Measurements from ENCODE around the gene GPD1L.
"Not testable (repeated sequence)": the region's sequence is repeated elsewhere in the genome, so short reads cannot be mapped to it uniquely, and the experiment has no call there.

Gene GPD1L

GRCh38 chr3:32189693-32190092 is 83.3 kb downstream of the GPD1L start:
- Histone ChIP-seq H3K18ac (ENCODE audit: low read depth in 1 of 2, low read length in 2 of 2) (no peak overlapping the region), H3K14ac (ENCODE audit: low read length in 2 of 2) (no peak overlapping the region), H3K27ac (ENCODE audit: low read length, poor library complexity, severe bottlenecking) (no peak overlapping the region), H3K4me2 (ENCODE audit: low read length, poor library complexity, severe bottlenecking) (no peak overlapping the region), H3K79me1 (replicated peaks; ENCODE audit: low read length, poor library complexity, severe bottlenecking) (no peaks in the 10 kb centered on the region), H3K9ac (ENCODE audit: low read length) (no peak overlapping the region), H3K4me3 (ENCODE audit: insufficient read depth in 1 of 2, low read depth in 1 of 2, low read length in 2 of 2) (no peak overlapping the region), H3K23ac (ENCODE audit: low read length in 2 of 2) (no peak overlapping the region), H4K8ac (ENCODE audit: low read length) (no peak overlapping the region), H4K91ac (ENCODE audit: low read length) (no peak overlapping the region), H3K36me3 (ENCODE audit: control insufficient read depth in 1 of 2, insufficient read depth in 2 of 2, low read depth in 1 of 2, low read length in 2 of 2) (no peaks in the 10 kb centered on the region), H2BK12ac (ENCODE audit: low read length in 2 of 2) (no peak overlapping the region), H2BK5ac (ENCODE audit: low read depth, low read length, poor library complexity, severe bottlenecking) (no peak overlapping the region), H2BK15ac (ENCODE audit: low read depth, poor library complexity, severe bottlenecking) (no peak overlapping the region), H3K27me3 (ENCODE audit: control insufficient read depth in 1 of 2, insufficient read depth in 1 of 2, low read length in 2 of 2) (peaks cover 0 to 8% of the 10 kb centered on the region in 2 experiments), H2AK5ac (ENCODE audit: low read length, severe bottlenecking) (no peak overlapping the region), H2AFZ (ENCODE audit: low read depth, low read length) (no peak overlapping the region), H3K9me3 (ENCODE audit: control insufficient read depth, low read length) (no peaks in the 10 kb centered on the region), H3K4ac (ENCODE audit: low read depth in 1 of 2, low read length in 2 of 2) (no peak overlapping the region), H2BK120ac (ENCODE audit: low read depth, low read length) (no peak overlapping the region), H3K4me1 (ENCODE audit: control insufficient read depth, insufficient read depth, low read depth, low read length) (no peaks in the 10 kb centered on the region)
- DNase-seq, result no peak
- WGBS, result 62% methylated on average over 3 of the region's 3 CpGs

- not testable (repeated sequence) for H3K14ac ChIP-seq (ENCODE audit: low read length in 2 of 2); H2BK12ac ChIP-seq (ENCODE audit: low read length in 2 of 2); DNase-seq; H3K27ac ChIP-seq (ENCODE audit: low read length, poor library complexity, severe bottlenecking); H4K8ac ChIP-seq (ENCODE audit: low read length); H2BK5ac ChIP-seq (ENCODE audit: low read depth, low read length, poor library complexity, severe bottlenecking); H2BK15ac ChIP-seq (ENCODE audit: low read depth, poor library complexity, severe bottlenecking); H3K9ac ChIP-seq (ENCODE audit: low read length); H3K4ac ChIP-seq (ENCODE audit: low read depth in 1 of 2, low read length in 2 of 2); H3K9me3 ChIP-seq (ENCODE audit: control insufficient read depth, low read length); H3K23ac ChIP-seq (ENCODE audit: low read length in 2 of 2); H3K79me1 ChIP-seq (replicated peaks; ENCODE audit: low read length, poor library complexity, severe bottlenecking); H3K4me1 ChIP-seq (ENCODE audit: control insufficient read depth, insufficient read depth, low read depth, low read length); H3K18ac ChIP-seq (ENCODE audit: low read depth in 1 of 2, low read length in 2 of 2); H2AK5ac ChIP-seq (ENCODE audit: low read length, severe bottlenecking); H4K91ac ChIP-seq (ENCODE audit: low read length); H2AFZ ChIP-seq (ENCODE audit: low read depth, low read length); H2BK120ac ChIP-seq (ENCODE audit: low read depth, low read length); H3K36me3 ChIP-seq (ENCODE audit: control insufficient read depth in 1 of 2, insufficient read depth in 2 of 2, low read depth in 1 of 2, low read length in 2 of 2); H3K4me2 ChIP-seq (ENCODE audit: low read length, poor library complexity, severe bottlenecking); H3K27me3 ChIP-seq (ENCODE audit: control insufficient read depth in 1 of 2, insufficient read depth in 1 of 2, low read length in 2 of 2); H3K4me3 ChIP-seq (ENCODE audit: insufficient read depth in 1 of 2, low read depth in 1 of 2, low read length in 2 of 2)
- 92% methylated on average over 6 of the region's 6 CpGs for WGBS
These were observed 84.1 kb downstream of the GPD1L start for GRCh38 chr3:32190556-32190955.

- Histone ChIP-seq H2AFZ (ENCODE audit: low read depth, low read length) (no peak overlapping the region), H3K9me3 (ENCODE audit: control insufficient read depth, low read length) (no peaks in the 10 kb centered on the region), H4K91ac (ENCODE audit: low read length) (no peak overlapping the region), H3K4ac (ENCODE audit: low read depth in 1 of 2, low read length in 2 of 2) (no peak overlapping the region), H3K18ac (ENCODE audit: low read depth in 1 of 2, low read length in 2 of 2) (no peak overlapping the region), H3K79me1 (replicated peaks; ENCODE audit: low read length, poor library complexity, severe bottlenecking) (no peaks in the 10 kb centered on the region), H3K4me3 (ENCODE audit: insufficient read depth in 1 of 2, low read depth in 1 of 2, low read length in 2 of 2) (no peak overlapping the region), H3K27ac (ENCODE audit: low read length, poor library complexity, severe bottlenecking) (no peak overlapping the region), H2BK5ac (ENCODE audit: low read depth, low read length, poor library complexity, severe bottlenecking) (no peak overlapping the region), H4K8ac (ENCODE audit: low read length) (no peak overlapping the region), H2AK5ac (ENCODE audit: low read length, severe bottlenecking) (no peak overlapping the region), H3K27me3 (ENCODE audit: control insufficient read depth in 1 of 2, insufficient read depth in 1 of 2, low read length in 2 of 2) (peaks cover 0 to 8% of the 10 kb centered on the region in 2 experiments), H2BK120ac (ENCODE audit: low read depth, low read length) (no peak overlapping the region), H3K4me1 (ENCODE audit: control insufficient read depth, insufficient read depth, low read depth, low read length) (no peaks in the 10 kb centered on the region), H3K4me2 (ENCODE audit: low read length, poor library complexity, severe bottlenecking) (no peak overlapping the region), H2BK15ac (ENCODE audit: low read depth, poor library complexity, severe bottlenecking) (no peak overlapping the region), H3K36me3 (ENCODE audit: control insufficient read depth in 1 of 2, insufficient read depth in 2 of 2, low read depth in 1 of 2, low read length in 2 of 2) (no peaks in the 10 kb centered on the region), H2BK12ac (ENCODE audit: low read length in 2 of 2) (no peak overlapping the region), H3K14ac (ENCODE audit: low read length in 2 of 2) (no peak overlapping the region), H3K9ac (ENCODE audit: low read length) (no peak overlapping the region), H3K23ac (ENCODE audit: low read length in 2 of 2) (no peak overlapping the region)
- DNase-seq, result no peak
These were observed 86.7 kb downstream of the GPD1L start for GRCh38 chr3:32193101-32193500.

GRCh38 chr3:32194653-32195052 is 88.2 kb downstream of the GPD1L start:
- H3K4me1 ChIP-seq (ENCODE audit: control insufficient read depth, insufficient read depth, low read depth, low read length), result no peaks in the 10 kb centered on the region
- H3K27me3 ChIP-seq (ENCODE audit: control insufficient read depth in 1 of 2, insufficient read depth in 1 of 2, low read length in 2 of 2), result peaks cover 0 to 5% of the 10 kb centered on the region in 2 experiments
- no peak overlapping the region for H3K18ac ChIP-seq (ENCODE audit: low read depth in 1 of 2, low read length in 2 of 2)
- no peak overlapping the region for H2BK15ac ChIP-seq (ENCODE audit: low read depth, poor library complexity, severe bottlenecking)
- H2BK5ac ChIP-seq (ENCODE audit: low read depth, low read length, poor library complexity, severe bottlenecking), result no peak overlapping the region
- H3K27ac ChIP-seq (ENCODE audit: low read length, poor library complexity, severe bottlenecking), result no peak overlapping the region
- no peak overlapping the region for H2AK5ac ChIP-seq (ENCODE audit: low read length, severe bottlenecking)
- no peak overlapping the region for H3K4ac ChIP-seq (ENCODE audit: low read depth in 1 of 2, low read length in 2 of 2)
- H2AFZ ChIP-seq (ENCODE audit: low read depth, low read length), result no peak overlapping the region
- no peak overlapping the region for H3K4me2 ChIP-seq (ENCODE audit: low read length, poor library complexity, severe bottlenecking)
- no peaks in the 10 kb centered on the region for H3K79me1 ChIP-seq (replicated peaks; ENCODE audit: low read length, poor library complexity, severe bottlenecking)
- no peak overlapping the region for H4K8ac ChIP-seq (ENCODE audit: low read length)
- H3K23ac ChIP-seq (ENCODE audit: low read length in 2 of 2), result no peak overlapping the region
- no peak overlapping the region for H3K9ac ChIP-seq (ENCODE audit: low read length)
- no peak overlapping the region for H3K4me3 ChIP-seq (ENCODE audit: insufficient read depth in 1 of 2, low read depth in 1 of 2, low read length in 2 of 2)
- H2BK120ac ChIP-seq (ENCODE audit: low read depth, low read length), result no peak overlapping the region
- H2BK12ac ChIP-seq (ENCODE audit: low read length in 2 of 2), result no peak overlapping the region
- no peaks in the 10 kb centered on the region for H3K9me3 ChIP-seq (ENCODE audit: control insufficient read depth, low read length)
- DNase-seq, result no peak
- H3K36me3 ChIP-seq (ENCODE audit: control insufficient read depth in 1 of 2, insufficient read depth in 2 of 2, low read depth in 1 of 2, low read length in 2 of 2), result no peaks in the 10 kb centered on the region
- H3K14ac ChIP-seq (ENCODE audit: low read length in 2 of 2), result no peak overlapping the region
- WGBS, result 60% methylated on average over 1 of the region's 1 CpG
- H4K91ac ChIP-seq (ENCODE audit: low read length), result no peak overlapping the region
